Raji (cell line): Measurements from ENCODE around the gene MKLN1.

Experiments used
- POLR2A ChIP-seq: IDR thresholded peaks from 2 replicates; pipeline ENCODE4 v1.6.1; 2011; ENCODE audit warnings: low read depth, low read length, control low read depth; ENCODE audit not compliant: insufficient read depth

MKLN1 gene

DNA sequence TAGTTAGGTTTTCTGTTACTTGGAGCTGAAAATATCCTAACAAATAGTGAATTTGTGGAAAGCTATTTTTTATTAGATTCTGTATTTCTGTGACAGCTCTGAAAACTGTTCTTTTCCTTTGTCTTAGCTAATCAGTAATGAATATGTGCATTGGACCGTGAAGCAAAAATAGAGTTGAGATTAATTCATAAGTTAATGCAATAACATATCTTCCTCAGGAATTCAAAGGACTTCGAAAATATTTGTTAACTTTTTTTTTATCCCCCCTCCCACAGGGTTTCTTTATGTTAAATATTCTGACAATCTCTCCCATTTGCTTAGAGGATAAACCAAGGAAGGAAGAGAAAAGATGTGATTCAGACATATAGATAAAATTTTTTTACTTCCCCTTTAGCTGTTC is 127.3 kb downstream of the MKLN1 start:
- no peak for TF ChIP-seq POLR2A

- TF ChIP-seq POLR2A = no peak
Observed at GRCh38 chr7:131455546-131455945, 127.9 kb downstream of the MKLN1 start.

- no peak for TF ChIP-seq POLR2A
Observed at GRCh38 chr7:131456338-131456737, 128.7 kb downstream of the MKLN1 start.

DNA sequence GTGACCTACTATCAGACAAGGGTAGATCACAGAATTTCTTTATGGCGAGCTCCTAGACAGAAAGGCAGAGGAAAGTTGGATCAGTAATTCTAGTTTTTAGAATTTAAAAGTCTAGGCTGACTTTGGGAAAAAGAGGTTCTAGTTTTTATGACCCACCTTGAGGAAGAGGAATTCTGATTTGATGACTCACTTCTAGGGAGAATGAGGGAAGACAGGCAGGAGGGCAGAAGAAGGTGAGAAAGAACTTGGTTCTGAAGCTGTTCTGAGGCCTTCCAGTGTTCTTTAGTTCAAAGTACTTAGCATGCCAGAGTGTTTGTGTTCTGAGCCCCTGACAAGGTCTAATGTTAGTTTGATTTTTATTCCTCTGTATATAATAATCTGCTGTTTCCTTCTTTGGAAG is 131.6 kb downstream of the MKLN1 start:
- TF ChIP-seq POLR2A = no peak

GRCh38 chr7:131462059-131462458 is 134.4 kb downstream of the MKLN1 start:
- no peak for TF ChIP-seq POLR2A

DNA sequence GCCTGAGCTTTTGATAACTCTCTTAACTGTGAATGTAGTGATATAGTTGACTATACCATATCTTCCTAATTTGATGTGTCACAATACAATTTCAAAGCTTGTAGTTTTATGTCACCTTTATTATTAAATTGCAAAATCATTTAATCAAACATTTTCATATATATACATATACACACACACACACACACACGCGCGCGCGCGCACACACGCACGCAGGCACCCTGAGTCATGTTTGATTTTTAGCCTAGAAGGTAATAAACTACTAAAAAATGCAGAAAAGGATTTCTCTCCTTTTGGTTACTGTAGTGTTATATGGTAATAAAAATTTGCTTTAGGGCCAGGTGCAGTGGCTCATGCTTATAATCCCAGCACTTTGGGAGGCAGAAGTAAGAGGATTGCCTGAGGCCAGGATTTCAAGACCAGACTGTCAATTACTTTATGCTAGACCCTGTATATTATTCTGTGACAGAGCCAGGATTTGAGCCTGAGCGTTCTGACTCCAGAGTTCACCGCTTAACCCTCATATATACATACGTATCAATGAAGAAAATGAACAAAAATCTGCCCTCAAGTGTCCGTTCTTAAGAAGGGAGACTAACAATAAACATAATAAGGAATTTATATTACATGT is 139.2 kb downstream of the MKLN1 start:
- no peak for TF ChIP-seq POLR2A

- TF ChIP-seq POLR2A = no peak
Observed at GRCh38 chr7:131467788-131468187, 140.1 kb downstream of the MKLN1 start.

DNA sequence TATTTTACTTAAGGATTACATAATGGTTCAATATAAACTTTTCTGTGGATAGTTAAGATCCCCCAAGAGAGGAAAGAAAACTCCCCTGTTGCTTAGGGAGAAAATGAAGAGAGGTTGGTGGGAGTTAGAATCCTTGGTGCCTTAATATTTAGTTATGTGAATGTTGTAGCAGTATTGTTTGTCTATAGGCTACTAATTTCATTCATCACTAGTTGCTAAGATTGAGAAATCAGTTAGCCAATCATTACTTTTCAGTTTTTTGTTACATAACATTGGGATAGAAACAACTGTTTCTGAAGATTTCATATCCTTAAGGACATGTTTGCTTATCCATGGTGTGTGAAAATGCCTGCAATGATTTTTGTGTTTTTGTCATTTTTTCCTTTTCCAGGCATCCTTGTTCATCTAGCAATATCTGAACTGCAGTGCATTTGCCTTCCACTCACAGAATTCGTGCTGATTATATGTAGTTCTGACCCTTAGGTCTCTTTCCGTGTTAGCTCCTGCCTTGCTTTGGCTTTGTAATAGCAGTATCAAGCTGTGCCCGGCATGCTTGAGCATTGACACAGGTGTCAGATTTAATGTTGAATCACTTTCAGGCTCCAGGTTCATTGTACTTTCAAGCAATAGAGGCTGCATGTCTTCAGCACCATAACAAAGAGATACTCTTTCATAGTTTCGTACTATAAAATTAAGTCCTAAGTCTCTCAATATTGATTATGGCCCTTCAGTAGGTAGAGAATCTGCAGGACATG is 143.8 kb downstream of the MKLN1 start:
- no peak for TF ChIP-seq POLR2A

DNA sequence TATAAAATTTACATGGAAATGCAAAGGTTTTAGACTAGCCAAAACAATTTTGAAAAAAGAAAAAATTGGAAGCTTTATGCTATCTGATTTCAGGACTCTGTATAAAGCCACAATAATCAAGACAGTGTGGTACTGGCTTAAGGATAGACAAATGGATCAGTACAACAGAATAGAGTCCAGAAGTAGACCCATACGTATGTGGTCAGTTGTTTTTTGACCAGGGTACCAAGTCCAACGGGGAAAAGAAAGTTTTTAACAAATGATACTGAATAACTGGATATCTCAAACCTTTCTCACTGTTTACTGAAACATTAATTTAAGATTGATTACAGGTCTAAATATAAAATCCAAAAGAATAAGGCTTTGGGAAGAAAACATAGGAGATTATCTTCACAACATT is 149.1 kb downstream of the MKLN1 start:
- no peak for TF ChIP-seq POLR2A

GRCh38 chr7:131480384-131481315 is 153.0 kb downstream of the MKLN1 start:
- TF ChIP-seq POLR2A = no peak

- no peak for TF ChIP-seq POLR2A
Observed at GRCh38 chr7:131482800-131483199, 155.1 kb downstream of the MKLN1 start.

- no peak for TF ChIP-seq POLR2A
Observed at GRCh38 chr7:131483586-131483985, 155.9 kb downstream of the MKLN1 start.

- TF ChIP-seq POLR2A = no peak
Observed at GRCh38 chr7:131486346-131486745, 158.7 kb downstream of the MKLN1 start.

DNA sequence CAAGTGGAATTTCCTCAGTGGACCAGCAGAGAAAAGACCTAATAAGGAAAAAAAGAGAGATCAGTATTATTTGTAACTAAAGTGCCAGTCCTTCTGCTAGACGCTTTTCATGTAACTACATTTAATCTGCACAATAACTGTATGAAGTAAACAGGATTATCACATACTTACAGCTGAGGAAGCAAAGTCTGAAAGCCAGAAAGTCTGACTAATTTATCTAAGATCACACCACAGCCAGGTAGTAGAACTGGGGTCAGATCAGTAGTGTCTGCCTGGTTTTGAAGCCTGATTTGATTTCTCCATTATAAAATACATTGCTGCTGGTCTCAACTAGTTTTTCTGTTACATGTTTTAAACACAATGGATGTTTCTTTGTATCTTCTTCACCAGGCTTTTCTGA is 159.5 kb downstream of the MKLN1 start:
- no peak for TF ChIP-seq POLR2A

DNA sequence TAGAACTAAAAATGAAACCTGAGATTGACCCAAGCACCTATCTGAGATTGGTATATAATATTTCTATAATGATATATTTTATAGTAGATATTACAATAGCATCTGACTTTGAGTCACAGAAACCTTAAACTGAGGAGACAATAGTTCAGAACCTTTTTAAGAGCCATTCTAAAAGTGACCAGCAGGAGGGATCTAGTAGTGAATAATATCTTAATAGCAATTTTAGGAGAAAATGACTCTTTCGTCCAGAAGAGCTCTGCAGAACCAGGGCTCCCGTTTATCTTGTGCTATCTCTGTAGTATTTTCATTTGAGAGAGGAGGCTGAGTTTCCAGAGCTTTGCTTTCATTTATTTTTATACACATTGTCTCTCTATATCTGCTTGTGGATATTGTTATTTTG is 160.7 kb downstream of the MKLN1 start:
- TF ChIP-seq POLR2A = no peak

GRCh38 chr7:131489196-131489595 is 161.5 kb downstream of the MKLN1 start:
- TF ChIP-seq POLR2A = no peak
